IPS-11a (cell line): ENCODE data around the gene DNASE1L1.
A peak's percentile ranks its signal among the peaks of the same experiment; 100 is the strongest.

Source experiments
- H3K4me3 ChIP-seq: one replicate; pipeline ENCODE4 v1.5.1; 2013; ENCODE audit warnings: low read depth, low read length, control low read depth

The DNASE1L1 gene

DNA sequence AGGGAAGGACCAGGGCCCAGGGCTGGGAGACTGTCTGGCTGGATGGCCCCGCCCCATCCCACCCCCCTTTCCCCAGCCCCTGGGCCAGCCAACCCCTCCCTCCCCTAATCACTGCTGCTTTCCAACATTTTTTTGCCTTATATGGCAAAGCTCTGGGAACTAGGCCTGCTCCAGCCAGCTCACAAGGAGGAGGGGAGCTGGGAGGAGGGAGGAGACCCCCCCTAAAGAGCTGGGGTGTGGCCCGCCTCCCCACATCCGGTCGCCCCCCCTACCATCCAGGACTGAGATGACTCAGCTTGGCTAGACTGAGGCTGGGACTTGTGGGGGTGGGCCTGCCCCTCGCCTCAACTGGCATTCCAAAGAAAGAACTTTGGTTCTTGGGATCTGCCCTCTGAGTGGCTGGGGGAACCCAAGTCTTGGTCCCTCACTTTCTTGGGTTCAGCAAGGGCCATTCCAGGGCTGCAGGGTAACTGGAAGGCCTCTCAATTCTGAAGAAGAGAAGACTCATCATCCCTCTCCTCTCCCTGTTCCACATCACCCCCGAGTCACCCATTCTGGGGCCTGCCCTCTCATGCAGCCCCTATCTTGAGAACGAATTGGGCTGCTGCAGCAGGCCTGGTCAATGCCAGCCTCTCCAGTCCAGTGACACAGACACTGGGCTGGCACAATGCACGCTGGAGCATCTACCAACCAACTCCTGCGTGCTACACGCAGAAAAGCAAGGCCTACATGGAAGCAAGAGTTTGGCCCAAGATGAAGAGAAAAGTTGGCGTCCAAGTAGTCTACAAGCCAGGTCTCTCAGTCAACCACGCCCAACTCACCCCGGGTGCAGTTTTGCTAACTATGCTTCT, 39.4 kb downstream of the DNASE1L1 start:
- H3K4me3 ChIP-seq: peak overlapping the region; percentile 90

DNA sequence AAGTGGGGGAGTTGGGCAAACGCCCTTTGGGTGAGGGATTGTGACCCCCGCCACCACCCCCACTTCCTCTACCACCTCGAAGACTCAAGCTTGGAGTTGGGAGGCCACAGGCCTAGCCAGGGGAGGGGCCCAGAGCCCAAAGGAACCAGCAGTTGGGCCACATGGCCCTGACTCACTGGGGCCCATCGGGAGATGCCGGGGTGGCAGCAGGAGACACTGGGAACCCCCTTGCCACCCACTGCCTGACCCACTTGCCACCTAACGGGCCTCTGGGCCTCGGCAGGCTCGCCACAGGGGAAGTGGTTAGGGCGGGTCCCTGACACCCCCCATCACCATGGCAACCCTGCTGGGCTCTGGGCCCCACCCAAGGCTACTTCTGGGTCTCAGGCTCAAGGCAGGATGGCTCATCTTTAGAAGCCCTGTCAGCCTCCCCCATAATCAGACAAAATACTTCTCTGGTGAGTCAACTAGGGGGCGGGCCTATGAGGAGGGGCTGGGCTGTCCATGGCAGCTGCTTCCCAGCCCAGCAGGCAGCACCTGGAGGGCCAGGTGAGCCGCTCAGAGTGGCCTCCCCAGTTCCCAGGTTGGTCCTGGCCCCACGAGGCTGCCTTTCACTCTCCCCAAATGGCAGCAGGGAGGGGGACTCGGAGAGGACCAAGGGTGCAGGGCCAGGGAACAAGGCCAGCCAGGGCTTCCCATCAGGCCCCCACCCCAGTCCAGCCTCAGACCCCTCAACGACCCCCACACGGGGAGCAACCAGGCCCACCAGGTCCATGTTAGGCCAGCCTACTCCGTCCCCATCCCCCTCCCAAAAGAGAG, 40.2 kb downstream of the DNASE1L1 start:
- peak overlapping the region; percentile 45 for H3K4me3 ChIP-seq

DNA sequence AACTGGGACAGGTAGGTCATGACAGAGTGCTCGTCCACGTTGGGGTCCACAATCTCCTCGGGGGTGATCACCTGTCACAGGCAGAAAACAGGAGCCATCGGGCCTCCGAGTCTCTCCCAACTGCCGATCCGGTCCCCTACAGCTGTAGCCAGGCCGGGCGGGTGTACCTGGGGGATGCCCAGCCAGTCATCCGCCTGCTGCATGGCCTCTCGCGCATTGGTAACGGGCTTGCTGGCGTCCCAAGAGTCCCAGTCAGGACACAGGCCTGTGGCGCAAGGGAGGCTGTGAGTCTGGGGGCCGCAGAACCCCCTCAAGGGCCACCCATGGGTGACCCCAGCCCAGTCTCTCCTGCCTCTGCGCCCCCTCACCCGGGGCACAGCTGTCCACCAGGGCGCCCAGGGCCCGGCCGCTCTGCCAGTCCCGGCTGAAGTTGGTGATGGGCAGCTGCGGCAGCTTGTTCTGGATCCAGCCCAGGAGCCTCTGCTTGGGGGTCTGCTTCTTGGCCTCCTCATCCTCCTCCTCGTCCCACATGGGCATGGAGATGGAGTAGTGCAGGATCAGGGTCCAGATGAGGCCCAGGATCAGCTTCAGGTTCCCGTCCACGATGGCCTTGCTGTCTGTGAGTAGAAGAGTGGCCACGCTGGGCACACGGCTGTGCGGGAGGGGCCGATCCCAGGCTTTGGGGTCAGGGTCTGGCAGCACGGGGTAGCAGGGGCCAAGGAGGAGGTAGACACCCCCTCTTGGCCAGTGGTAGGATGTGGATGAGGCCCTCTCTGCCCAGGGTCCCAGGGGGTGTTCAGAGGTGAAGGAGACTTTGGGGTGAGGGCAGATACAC, 41.4 kb downstream of the DNASE1L1 start:
- no peak overlapping the region for H3K4me3 ChIP-seq

DNA sequence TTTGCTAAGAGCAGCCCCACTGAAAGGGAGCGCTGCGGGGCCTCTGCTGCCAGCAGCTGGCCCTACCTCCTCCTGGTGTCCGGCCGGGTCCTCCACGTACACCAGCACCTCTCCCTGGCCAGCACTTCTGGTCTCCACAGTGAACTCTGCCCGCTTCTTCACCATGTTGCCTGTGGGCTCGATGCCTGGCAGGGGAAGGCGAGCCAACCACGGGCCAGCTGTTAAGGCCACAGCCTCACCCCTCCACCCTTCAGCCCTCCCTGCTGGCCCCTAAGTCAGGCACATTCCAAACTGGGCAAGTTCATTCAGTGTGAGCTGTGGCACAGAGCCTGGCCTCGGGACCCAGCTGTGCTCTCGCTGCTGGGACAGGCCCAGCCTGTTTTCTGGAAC, 42.4 kb downstream of the DNASE1L1 start:
- H3K4me3 ChIP-seq: no peak overlapping the region

DNA sequence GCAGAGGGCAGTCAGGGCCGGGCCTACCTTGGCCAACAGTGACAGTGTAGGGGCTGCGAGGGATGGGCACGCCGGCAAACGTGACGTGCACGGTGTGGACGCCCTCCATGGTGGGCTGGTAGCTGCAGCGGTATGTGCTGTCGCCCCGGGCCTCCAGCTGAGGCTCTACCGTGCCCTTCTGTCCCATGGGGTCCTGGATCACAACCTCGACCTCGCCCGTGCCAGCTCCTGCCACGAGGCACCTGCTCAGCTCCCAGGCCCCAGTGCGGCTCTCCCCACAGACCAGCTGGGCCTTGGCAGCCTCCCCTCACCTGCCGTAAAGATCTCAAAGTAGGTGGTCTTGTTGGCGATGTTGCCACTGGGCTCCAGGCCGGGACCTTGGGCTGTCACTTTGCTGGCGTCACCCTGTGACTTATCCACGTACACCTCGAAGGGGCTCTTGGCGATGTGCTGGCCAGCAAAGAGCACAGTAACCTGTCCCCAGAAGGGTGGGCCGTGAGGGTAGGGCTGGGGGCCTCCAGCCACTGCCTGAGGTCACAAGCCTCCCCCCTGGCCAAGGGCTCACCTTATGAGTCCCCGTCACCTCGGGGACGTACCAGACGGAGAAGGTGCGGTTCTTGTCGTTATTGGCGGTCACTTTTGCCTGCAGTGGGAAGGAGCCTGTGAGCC, 42.9 kb downstream of the DNASE1L1 start:
- H3K4me3 ChIP-seq: no peak overlapping the region

- no peak overlapping the region for H3K4me3 ChIP-seq
Measured at GRCh38 chrX:154365052-154365600, 43.9 kb downstream of the DNASE1L1 start.

DNA sequence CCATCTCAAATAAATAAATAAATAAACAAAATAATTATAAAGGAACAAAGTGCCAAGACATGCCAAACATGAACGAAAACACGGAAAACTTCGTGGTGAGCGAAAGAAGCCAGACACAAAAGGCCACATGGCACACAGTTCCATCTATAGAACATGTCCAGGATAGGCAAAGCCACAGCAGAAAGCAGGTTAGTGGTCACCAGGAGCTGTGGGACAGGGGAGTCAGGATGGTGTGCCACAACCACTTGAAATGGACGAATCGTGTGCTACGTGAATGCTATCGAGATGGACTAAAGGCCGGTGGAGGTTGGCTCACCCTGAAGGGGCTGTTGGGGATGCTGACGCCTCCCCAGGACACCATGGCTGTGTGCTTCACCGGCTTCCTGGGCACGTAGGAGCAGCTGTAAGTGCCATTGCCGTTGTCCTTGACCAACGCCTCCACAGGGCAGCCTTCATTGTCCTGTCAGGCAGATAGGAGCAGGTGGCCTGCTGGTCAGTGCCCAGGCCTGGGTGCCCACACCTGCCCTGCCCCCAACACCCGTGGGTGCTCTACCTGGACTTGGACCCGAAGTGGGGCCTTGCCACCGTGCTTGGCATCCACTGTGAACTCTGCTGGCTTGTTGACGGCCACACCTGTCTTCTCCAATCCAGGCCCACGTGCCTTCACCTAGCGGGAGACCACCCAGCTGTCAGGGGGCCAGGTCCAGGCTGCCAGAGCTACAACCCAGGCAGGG, 45.2 kb downstream of the DNASE1L1 start:
- H3K4me3 ChIP-seq: no peak overlapping the region

GRCh38 chrX:154362085-154362742, 46.8 kb downstream of the DNASE1L1 start:
- no peak overlapping the region for H3K4me3 ChIP-seq

DNA sequence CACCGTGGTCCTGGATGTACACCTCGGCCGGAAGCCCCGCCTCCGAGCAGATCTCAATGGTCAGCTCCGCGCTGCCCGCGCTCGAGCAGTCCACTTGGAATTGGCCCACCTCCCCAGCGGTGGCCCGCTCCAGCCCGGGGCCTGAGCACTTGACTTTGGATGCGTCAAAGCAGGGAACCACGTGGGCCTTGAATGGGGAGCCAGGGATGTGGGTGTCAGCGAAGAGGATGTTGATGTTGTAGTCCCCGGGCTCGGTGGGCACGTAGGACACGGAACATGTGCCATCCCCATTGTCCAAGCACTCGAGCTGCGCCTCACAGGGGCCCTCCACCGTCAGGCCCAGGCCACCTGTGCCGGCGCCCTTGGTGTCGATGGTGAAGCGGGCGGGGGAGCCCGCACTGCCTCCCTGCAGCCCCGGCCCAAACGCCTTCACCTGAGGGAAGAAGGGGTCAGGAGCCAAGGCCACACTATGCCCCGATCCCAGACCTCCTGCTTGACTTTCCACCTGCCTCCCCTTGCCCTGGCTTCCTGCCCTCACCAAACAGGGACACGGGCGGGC, 48.8 kb downstream of the DNASE1L1 start:
- H3K4me3 ChIP-seq: no peak overlapping the region

GRCh38 chrX:154359362-154360154, 49.5 kb downstream of the DNASE1L1 start:
- H3K4me3 ChIP-seq: no peak overlapping the region

DNA sequence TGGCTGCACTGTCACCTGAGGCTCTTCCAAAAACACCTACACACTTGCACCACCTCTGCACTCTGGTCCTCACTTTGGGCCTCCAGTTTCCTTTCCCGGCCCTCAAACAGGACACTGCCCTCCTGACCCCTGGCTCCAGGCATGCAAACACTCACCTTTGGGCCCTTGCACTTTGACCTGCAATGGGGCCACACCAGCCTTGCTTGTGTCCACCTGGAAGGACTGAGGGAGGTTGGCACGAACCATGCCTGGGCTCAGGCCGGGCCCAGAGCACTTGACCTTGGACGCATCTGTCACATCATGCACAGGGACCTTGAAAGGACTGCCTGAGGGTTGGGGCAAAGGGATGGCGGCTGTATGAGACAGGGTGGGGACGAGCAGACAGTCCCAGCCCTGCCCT, 50.2 kb downstream of the DNASE1L1 start:
- no peak overlapping the region for H3K4me3 ChIP-seq

DNA sequence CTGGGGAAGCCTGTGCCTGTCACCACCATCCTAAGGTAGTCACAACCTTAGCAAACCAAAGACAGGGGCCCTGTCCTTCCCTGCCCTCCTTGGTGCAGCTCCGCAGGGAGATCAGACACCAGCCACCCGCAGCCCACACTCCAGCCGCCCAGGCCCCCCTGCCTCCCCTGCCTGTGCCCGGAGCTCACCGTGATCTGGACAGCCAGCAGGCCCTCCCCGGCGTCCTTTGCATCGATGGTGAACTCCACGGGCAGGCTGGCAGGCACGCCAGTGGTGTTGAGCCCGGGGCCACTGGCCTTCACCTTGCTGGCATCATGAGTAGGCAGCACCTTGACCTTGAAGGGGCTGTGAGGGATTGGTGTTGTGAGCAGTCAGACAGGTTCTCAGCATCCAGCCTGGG, 51.0 kb downstream of the DNASE1L1 start:
- no peak overlapping the region for H3K4me3 ChIP-seq

DNA sequence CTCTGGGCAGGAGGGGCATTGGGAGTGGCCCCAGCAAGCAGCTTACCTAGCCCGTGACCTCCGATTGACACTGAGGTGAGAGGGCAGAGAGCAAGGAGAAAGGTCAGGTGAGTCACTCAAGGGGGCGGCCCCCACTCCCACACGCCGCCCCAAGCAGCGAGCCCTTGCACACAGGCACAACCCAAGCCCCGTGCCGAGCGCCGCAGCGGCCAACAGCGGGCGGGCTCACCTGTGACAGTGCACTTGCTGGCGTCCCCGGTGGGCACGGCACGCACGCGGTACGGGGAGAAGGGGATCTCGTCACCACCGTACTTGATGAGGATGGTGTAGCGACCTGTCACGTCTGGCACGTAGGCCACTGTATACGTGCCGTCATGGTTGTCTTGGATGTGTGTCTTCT, 51.8 kb downstream of the DNASE1L1 start:
- H3K4me3 ChIP-seq: no peak overlapping the region

GRCh38 chrX:154356596-154356995, 52.5 kb downstream of the DNASE1L1 start:
- no peak overlapping the region for H3K4me3 ChIP-seq

DNA sequence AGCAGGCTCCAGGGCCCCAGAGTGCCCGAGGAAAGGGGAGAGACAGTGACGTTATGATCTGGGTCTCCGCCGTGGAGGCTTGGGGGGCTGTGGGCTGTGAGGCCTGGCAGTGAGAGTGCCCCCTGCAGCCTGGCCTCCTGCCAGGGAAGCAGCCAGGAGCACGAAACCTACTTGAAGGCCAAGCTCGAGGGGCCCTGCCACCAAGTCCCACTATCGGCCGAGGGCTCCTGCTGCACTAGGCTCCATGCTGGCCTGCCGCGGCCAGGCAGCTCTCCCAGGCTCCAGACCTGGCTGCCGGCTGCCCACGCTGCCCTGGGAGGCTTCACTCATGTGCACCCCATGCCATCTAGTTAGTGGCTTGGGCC, 53.3 kb downstream of the DNASE1L1 start:
- H3K4me3 ChIP-seq: no peak overlapping the region

DNA sequence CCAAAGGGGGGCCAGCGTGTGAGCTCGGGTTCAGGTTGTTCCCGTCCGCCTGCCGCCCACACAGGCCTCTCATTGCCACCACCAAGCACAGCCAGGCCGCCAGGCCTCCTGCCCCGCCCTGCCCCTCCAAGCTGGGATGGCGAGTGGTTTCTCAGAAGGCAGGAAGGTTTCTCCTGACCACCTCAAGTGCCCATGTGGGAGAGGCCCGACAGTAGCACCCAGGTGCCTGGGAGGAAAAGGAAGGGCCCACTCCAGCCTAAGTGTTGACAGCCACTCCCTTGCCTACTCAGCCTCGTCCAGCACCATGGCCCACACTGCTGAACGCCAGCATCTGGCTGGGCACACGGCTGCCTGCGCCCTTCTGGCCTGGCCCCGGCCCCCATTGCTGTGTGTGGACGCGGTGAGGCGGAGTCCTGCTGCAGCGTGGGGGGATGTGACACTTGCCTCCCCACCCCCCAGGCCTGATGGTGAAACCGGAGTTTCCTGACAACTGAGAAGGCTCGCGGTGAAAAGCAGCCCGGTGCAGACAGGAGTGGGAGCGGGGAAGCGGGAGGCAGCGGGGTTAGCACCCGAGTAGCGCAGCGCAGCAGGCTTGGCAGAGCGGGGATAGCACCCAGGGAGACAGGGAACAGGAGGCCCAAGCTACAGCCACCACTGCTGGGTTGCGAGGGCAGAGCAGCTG, 53.8 kb downstream of the DNASE1L1 start:
- no peak overlapping the region for H3K4me3 ChIP-seq

- no peak overlapping the region for H3K4me3 ChIP-seq
Measured at GRCh38 chrX:154354516-154354915, 54.5 kb downstream of the DNASE1L1 start.

DNA sequence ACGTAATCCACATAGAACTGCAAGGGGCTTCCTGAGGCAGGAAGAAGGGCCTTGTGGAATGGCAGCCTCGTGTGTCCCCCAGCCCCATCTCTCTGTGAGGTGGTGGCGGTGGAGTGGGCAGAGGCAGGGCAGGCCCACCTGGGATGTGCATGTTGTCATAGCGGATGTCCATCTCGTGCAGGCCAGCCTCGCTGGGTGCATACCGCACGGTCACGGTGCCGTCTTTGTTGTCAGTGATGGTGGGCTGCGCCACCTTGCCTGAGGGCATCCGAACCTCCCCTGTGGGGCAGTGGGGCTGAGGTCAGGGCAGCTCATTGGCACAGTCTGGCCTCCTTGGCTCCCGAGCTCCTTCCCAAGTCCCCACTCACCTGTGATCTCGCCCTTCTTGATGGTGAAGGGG, 55.0 kb downstream of the DNASE1L1 start:
- H3K4me3 ChIP-seq: no peak overlapping the region
